Fibroblast of the aortic adventitia (primary cell): ENCODE results near the gene GPD2. TPM values are rescaled to one million over a fixed set of nuclear protein-coding genes. Genes with fewer than 3 reads are reported as not detected.

Experiments used
- DNase-seq: peaks from one replicate; pipeline ENCODE4 v3.0.0-alpha.2; 2010; ENCODE audit warnings: low read depth
- H3K4me3 ChIP-seq: 2 replicates; pipeline ENCODE4 v1.5.1; 2011; ENCODE audit warnings: low read depth, mild to moderate bottlenecking, control low read depth, low read length, moderate library complexity
- CTCF ChIP-seq: IDR thresholded peaks from 2 replicates; pipeline ENCODE4 v1.5.1; 2011; ENCODE audit warnings: mild to moderate bottlenecking, low read length, control low read depth, inconsistent platforms; ENCODE audit not compliant: insufficient read depth
- total RNA-seq: library from RNA; depleted of rRNA; stranded (reverse); fragments of >200 nt; gene quantifications from 2 replicates; pipeline ENCODE4 v1.2.3, GENCODE V29; 2012; ENCODE audit warnings: low replicate concordance

GPD2 gene
- total RNA-seq, 1 donor: 89.7 TPM

DNA sequence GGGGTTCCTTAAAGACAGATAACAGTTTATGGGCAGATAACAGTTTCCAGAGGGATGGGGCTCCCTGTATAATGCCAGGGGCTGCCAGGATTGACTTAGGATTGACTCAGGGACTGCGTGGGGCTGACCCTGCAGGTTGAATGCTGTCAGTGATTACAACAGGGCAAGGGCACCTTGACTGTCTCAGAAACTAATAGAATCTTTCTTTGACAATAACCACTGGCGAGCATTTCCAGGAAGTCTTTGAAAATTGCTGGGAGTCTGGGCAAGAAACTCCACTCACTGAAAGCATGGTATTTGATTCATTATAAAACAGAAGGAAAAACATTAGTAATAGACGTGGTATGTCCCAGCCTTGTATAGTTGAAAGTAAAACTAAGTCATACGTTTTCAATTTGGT, 101.0 kb downstream of the GPD2 start:
- DNase-seq: peak; percentile 72
- no peak overlapping the region for H3K4me3 ChIP-seq
- no peak for TF ChIP-seq CTCF

DNA sequence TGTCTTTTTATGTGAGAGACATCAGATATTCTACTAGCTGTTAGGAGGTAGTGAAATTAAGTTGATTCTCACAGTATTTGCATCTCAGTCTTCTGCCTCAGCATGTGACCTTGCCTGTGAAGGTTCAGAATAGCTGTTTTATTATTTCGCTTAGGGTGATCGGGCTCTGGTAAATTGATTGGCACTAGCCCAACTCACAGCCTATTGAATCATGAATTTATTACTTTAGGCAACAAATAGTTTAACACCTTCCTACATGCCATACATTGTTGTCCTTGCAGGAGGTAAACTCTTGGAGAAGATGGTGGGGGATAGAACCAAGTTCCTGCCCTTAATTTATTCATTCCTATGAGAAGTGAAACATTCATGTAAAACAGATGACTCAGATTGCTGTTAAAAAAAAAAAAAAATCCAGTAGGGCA, 101.9 kb downstream of the GPD2 start:
- H3K4me3 ChIP-seq: no peak overlapping the region
- TF ChIP-seq CTCF: no peak
- no peak for DNase-seq

DNA sequence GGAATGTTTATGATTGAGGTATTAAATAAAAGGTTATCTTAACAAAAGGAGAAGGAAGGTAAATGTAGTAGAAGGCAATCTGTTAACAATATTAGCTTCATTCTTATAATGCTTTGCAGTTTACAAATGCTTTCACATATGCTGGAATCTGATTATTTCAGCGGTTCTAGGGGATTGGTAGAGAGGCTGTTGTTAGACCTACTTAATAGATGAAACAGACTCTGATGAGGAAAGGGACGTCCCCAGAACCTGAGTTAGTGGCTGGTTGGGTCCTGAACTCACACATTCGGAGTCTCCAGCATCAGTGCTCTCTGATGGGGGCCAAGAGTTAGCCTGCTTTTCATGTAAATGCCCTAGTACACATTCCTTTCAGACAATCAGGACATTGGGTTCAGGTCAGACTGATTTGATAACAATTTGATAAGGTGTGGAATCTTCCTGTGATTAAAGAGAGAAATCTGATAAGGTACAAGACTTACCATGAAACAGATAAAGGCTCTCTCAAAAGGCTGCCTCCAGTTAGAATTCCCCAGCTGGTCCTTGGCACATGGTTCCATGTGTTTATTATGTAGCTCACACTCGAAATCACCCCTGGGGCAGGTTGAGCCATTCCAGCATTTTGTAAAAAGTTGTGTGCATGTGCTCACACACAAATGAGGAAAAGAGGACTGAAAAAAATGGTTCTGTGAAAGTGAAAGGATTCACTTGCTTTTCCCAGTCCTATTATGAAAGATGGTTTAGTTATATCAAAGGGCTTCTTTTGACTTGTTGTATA, 103.1 kb downstream of the GPD2 start:
- no peak for TF ChIP-seq CTCF
- H3K4me3 ChIP-seq: no peak overlapping the region
- DNase-seq: peak; percentile 10

DNA sequence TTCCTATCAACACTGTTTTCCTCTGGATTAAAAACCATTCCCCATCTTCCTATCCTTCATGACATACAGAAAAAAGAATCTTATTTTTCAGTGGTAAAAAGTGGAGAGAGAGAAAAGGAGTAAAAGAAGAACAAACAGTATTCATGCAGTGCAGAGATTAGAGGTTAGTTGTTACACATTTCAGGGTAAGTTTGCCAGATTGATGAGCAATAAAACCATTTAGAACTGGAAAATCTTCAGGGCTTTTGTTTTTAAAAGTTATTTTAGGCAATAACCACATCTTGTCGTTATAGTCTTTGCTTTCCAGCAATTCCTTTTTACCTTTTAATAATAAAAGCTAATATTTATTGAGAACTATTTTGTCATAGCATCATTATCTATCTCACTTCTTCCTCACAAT, 104.5 kb downstream of the GPD2 start:
- TF ChIP-seq CTCF: no peak
- peak; percentile 39 for DNase-seq
- H3K4me3 ChIP-seq: no peak overlapping the region

- no peak for DNase-seq
- no peak overlapping the region for H3K4me3 ChIP-seq
- no peak for TF ChIP-seq CTCF
Measured at GRCh38 chr2:156541229-156541628, 105.0 kb downstream of the GPD2 start.

- TF ChIP-seq CTCF: no peak
Measured at GRCh38 chr2:156541706-156542105, 105.5 kb downstream of the GPD2 start.

GRCh38 chr2:156548413-156548812, 112.2 kb downstream of the GPD2 start:
- TF ChIP-seq CTCF: no peak
- DNase-seq: no peak
- H3K4me3 ChIP-seq: no peak overlapping the region

More at GRCh38 chr2:156541706-156542105, 105.5 kb downstream of the GPD2 start:
- DNase-seq: no peak
- no peak overlapping the region for H3K4me3 ChIP-seq
